ENCODE measurements around the gene OTUD4.
A peak's percentile ranks its signal among the peaks of the same experiment; 100 is the strongest.

OTUD4 gene

DNA sequence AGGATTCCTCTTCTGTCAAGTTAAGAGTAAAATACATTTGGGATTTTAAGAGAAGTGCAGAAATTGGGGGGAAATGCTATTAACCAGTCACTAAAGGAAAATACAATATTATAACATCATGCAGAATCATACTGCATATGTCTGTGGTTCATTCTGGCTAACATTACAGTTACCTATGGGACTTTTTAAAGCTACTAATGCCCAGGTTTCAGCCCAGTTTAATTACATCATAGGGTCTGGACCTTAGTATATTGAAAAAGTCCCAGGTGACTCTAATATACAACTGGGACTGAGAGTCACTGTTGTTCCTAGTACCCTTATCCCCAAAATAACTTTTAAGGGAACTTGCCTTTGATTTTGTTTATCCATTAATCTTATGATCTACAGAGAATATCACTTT lies 72.3 kb downstream of the OTUD4 start:
- DNase-seq (ENCODE audit: low read depth in 2 of 2): no peak

- DNase-seq (ENCODE audit: low read depth in 2 of 2): no peak
These were observed 73.3 kb downstream of the OTUD4 start for GRCh38 chr4:145107126-145107525.

DNA sequence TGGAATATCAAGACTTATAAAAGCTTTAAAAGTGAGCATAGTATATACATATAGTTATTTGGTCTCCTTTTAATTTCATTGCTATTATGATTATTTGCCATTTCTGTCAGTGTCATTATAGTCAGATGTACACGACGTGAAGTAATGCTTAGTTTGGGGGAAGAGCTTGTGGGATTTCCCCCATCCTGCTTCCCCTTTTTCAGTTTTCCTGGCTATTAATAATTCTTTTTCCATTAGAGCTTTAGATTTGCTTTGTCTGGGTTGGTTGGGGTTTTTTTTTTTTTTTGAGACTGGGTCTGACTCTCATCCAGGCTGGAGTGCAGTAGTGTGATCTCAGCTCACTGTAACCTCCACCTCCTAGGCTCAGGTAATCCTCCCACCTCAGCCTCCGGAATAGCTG lies 76.9 kb downstream of the OTUD4 start:
- DNase-seq (ENCODE audit: low read depth in 2 of 2): no peak

GRCh38 chr4:145102619-145103018 lies 77.8 kb downstream of the OTUD4 start:
- no peak for DNase-seq (ENCODE audit: low read depth in 2 of 2)

DNA sequence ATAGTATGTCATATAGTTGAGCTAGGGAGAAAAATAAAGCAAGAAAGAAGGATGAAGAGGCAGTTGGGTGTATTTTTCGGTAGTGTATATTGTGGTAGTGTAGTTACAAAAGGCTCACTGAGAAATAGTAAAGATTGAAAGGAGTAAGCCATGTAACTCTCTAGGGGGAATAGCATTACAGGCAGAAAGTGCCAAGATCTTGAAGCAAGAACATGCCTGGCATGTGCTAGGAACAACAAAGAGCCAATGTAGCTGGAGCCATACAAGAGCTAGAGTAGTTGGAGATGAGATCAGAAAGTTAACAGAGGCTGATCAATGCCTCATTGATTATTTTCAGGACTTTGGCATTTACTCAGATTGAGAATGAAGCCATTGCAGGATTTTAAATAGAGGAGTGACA lies 79.3 kb downstream of the OTUD4 start:
- DNase-seq (ENCODE audit: low read depth in 2 of 2): no peak

GRCh38 chr4:145099653-145100052 lies 80.7 kb downstream of the OTUD4 start:
- DNase-seq (ENCODE audit: low read depth in 2 of 2): no peak

- DNase-seq (ENCODE audit: low read depth in 2 of 2): peak; percentile 9 to 16
These were observed 81.7 kb downstream of the OTUD4 start for GRCh38 chr4:145098675-145099037.

- DNase-seq (ENCODE audit: low read depth in 2 of 2): peak; percentile 91 to 95
These were observed 82.3 kb downstream of the OTUD4 start, which contains the start of the genes ABCE1 and ANAPC10 for GRCh38 chr4:145097821-145098674. Gene ABCE1 (plus strand): TSS chr4:145098311. CDS start chr4:145104413, 6,102 bp downstream. Gene ANAPC10 (minus strand): TSS chr4:145098196. CDS start chr4:145096099, 2,097 bp downstream.

DNA sequence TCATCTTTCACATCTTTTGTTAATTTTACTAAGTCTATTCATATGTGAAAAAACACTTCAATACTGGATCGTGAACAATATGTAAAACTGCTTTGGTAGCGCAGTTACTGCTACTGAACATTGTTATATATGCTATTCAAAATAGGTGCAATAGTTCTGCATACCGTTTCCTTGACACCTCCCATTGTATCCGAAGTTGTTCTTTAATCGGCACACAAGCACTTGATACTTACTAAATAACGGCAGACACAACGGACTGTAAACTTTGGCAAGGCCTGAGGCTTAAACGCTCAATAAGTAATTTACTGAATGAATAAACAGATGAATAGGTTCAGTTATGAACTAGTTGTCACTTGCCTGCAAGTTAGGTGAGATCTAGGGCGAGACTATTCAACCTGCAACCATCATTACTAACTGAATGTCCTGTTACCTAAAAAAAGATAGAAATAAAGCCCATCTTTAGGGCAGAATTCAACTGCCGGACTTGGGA lies 83.0 kb downstream of the OTUD4 start:
- DNase-seq (ENCODE audit: low read depth in 2 of 2): no peak

DNA sequence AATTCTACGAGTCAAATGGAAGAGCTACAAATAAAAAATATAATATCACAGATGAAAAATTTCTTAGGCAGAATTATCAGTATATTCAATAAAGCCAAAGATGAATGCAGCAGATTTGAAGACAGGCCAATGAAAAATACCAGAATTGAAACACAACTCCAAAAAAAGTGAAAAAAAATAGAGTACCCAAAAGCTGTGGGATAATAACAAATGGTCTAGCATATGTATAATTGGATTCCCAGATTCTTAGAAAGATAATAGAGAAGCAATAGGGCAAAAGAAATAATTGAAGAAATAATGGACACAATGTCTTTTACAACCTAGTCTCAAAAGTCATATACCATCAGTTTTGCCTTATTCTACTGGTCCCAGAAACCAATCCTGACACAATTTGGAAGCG lies 86.8 kb downstream of the OTUD4 start:
- DNase-seq (ENCODE audit: low read depth in 2 of 2): no peak

DNA sequence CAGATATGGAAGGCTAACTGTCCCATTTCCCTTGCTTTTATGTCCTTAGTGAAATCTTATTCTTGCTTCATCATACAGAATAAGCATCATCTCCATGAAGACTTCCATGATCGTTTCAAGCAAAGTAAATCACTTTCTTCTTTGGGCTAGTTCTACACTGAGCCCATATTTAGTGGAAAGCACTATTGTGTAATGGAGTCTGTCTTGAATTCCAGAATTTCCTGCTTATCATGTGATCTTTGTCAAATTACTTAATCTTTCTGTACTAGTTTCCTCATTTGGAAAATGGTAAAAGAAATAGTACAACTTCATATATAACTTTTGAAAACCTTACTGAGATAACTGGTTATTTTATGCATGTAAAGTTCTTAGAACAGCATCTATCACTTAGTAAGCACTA lies 90.0 kb downstream of the OTUD4 start:
- DNase-seq (ENCODE audit: low read depth in 2 of 2): no peak

- DNase-seq (ENCODE audit: low read depth in 2 of 2): no peak
These were observed 96.3 kb downstream of the OTUD4 start for GRCh38 chr4:145083891-145084605.

Measured in activated CD4-positive, alpha-beta T cell treated with anti-CD3 and anti-CD28 coated beads for 24 hours (primary cell).